ENCODE data around the gene GAS6.
A peak's percentile ranks its signal among the peaks of the same experiment; 100 is the strongest.
"Not testable (repeated sequence)": the region's sequence is repeated elsewhere in the genome, so short reads cannot be mapped to it uniquely, and the experiment has no call there.

Gene GAS6

GRCh38 chr13:113863524-113864272, at the start of gene GAS6:
Gene GAS6 (minus strand): TSS chr13:113864076. CDS start chr13:113863920, 156 bp downstream.
- peak; percentile 68 for DNase-seq

DNA sequence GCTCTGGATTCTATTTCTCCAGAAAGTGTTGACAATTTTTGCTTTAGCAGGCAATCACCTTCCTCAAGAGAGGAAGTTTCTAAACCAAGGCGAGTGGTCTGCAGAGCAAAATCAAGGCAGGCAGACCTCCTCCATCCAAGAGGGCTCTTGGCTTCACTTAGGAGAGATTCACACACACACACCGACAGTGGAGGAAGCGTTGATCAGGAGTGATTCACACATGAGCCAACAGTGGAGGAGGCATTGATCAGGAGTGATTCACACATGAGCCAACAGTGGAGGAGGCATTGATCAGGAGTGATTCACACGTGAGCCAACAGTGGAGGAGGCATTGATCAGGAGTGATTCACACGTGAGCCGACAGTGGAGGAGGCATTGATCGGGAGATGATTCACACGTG, 49.5 kb upstream of the GAS6 start:
- not testable (repeated sequence) for DNase-seq

GRCh38 chr13:113912596-113912995, 48.7 kb upstream of the GAS6 start:
- DNase-seq: no peak

- DNase-seq: peak; percentile 63
These were observed 44.0 kb upstream of the GAS6 start for GRCh38 chr13:113907635-113908617.

- DNase-seq: peak; percentile 37
These were observed 42.7 kb upstream of the GAS6 start for GRCh38 chr13:113906571-113906970.

- peak; percentile 22 for DNase-seq
These were observed 42.1 kb upstream of the GAS6 start for GRCh38 chr13:113905942-113906341.

DNA sequence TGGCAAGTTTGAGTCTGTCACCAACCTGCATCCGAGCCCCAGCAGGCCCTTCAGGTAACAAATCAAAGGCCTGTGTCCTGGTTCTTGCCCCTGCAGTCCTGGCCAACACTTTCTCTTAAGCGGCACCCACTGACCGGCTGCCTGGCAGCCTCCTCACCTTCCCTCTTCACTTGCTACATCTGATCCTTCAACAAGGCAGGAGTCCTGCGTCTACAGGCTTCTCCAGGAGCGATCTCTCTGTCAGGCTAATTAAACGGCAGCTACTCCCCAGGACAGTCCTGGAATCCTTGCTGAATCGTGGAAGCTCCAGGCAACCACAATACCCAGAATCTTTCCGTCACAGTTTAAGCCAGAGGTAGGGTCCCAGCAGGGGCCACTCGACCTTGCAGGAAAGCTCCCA, 41.1 kb upstream of the GAS6 start:
- peak; percentile 46 for DNase-seq

GRCh38 chr13:113904411-113904810, 40.5 kb upstream of the GAS6 start:
- peak; percentile 67 for DNase-seq

GRCh38 chr13:113903912-113904311, 40.0 kb upstream of the GAS6 start:
- peak; percentile 30 for DNase-seq

DNA sequence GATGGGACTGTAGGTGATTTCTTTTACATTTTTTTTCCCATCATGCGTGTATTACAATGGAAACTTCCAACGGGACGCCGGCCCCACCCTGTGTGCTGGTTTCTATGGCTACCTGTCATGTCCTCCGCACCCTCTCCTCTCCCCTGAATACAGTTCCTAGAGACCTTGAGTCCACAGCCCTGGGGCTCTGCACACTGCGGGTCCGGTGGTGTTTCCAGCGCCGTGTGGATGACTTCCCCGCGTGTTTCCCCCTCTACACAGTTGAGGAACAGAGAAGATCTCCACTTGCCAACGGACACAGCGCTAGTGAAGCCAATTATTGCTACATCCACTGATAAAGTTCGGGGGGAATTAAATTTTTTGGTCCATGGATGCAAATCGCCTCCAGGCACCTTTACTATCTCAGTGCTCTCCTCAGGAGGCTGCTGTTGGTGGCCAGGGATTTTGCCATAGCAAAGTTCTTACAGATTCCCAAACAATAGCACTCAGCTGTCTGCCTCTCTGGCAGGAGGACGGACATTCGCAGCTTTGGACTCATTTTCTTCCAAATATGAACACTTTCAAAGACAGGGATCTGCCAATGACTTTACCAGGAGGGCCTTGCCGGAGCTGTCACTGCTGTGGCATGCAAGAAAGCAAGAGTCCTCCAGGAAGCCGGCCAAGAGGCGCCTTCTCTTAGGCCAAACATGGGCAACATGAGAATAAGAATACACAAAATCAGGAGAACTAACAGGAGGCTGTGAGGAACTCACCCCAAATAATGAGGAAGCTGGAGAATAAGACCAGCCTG, 39.3 kb upstream of the GAS6 start:
- peak; percentile 43 for DNase-seq

DNA sequence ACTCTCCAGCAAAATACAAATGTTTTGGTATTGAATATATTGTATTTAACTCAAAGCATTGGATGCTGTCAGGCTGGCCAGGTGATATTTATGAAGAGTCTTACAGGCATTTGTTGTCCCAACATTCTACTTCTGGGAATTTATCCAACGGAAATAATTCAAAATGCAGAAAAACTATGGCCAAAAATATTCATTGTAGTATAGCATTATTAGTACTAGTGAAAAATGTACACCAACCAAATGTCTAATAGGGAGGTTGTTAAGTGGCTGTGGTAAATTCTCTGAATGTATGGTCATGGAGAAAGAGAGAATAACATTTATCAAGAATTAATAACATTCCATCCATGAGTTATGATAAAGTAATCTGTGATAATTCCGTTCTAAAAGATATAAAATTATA, 38.6 kb upstream of the GAS6 start:
- no peak for DNase-seq

GRCh38 chr13:113901642-113902041, 37.8 kb upstream of the GAS6 start:
- peak; percentile 32 for DNase-seq

DNA sequence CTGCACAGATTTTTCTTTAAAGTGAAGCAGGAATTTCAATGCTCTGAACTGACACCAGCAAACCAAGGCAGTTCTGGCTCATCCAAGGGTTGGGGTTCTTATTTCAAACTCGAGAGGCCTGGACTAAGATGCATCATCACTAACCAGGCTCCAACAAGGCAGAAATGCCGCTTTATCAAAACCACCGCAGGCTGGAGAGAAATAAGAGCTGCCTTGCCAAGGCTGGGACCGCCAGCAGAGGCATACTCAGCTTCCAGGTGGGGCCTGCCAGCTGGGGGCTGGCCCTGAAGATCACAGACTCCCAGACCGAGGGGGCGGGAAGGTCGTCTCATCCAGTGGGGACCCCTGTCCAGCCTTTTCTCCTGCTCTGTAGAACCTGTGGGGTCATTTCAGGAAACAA, 37.4 kb upstream of the GAS6 start:
- peak; percentile 14 for DNase-seq

DNA sequence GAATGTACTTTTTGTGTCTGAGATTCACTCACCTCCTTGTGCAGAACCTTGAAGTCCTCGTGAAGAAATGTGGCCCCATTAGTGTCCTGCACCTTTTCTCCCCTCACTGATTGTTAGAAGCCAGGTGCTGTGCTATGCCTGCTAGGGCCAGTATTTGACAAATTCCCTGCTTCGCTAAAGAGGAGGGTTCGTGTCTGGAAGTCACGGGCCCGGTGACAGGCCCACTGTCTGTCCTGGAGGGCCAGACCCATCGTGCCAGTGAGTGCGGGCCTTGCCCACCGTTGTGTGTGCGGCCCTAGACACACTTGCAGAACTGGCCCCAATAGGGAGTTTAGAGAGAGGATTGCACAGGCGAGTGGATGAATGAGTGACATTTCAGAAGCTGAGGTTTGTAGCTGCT, 36.8 kb upstream of the GAS6 start:
- peak; percentile 32 for DNase-seq

DNA sequence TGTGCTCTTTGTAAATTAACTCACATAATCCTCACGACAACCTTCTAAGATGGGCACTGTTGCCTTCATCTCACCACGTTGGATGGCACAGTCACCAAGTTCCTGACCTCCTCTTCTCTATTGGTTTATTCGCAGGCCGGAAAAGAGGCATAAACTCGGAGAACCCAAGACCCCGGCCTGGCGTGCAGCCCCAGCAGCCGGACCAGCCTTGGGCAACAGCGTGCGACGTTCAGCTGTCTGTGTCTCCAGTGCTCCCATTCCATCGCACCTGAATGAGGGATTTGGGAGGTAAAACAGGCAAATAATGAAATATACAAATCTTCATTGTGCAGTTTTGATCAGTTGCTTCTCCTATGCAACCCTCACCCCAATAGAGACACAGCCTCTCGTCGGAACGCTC, 34.5 kb upstream of the GAS6 start:
- no peak for DNase-seq

DNA sequence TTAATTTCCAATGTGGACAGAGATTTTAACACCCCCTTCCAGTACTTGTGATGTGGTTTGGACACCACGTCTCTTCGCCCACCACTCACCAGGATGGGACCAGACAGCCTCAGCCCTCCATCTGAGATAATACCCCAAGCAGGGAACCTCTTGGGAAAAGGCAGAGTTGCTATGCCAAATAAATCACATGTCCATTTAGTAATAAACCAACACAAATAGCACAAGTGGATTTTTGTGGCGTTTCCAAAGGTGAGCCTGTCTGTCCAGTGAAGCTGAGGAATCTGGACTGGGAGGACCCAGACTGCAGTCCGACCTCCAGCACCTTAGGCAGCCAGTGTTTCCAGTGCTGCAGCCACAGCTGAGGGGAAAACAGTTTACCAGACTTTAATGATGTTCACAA, 34.1 kb upstream of the GAS6 start:
- no peak for DNase-seq

DNA sequence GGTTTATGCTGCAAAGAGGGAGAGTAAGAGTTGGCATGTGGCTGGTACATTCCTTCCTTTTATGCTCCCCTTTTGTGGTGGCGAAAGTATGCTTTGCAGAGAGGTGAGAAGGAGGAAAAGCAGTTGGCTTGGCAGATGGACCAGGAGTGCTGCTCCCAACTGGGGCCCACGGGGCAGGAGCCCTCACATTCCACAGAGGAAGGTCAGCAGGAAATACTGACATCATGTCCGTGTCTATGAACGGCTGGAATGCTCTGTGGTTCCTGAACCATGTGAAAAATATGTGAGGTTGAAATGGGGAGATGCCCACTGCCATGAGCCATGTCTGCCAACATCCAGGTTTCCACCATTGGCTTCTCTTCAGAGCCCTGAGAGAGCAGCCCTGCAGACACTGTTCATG, 33.3 kb upstream of the GAS6 start:
- peak; percentile 78 for DNase-seq

DNA sequence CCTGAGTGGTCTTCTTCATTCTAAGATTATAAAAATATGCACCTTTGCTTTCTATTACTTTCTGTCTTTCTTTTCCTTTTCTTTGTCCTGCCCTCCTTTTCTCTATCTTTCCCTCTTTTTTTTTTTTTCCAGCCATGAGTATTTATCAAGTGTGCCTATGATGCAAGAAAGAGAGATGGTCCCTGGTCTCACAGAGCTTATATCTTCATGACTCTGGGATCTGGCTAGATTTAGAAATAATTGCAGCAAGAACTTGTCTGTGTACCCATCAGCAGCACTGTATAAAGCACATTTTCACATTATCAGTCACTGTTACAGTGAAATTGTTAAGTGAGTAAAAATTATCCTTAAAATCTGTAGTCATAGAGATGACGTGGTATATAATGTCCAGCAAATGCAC, 31.6 kb upstream of the GAS6 start:
- no peak for DNase-seq

- no peak for DNase-seq
These were observed 27.1 kb upstream of the GAS6 start for GRCh38 chr13:113890774-113891480.

GRCh38 chr13:113889467-113889866, 25.6 kb upstream of the GAS6 start:
- no peak for DNase-seq

- no peak for DNase-seq
These were observed 24.9 kb upstream of the GAS6 start for GRCh38 chr13:113888701-113889330.

- DNase-seq: no peak
These were observed 23.9 kb upstream of the GAS6 start for GRCh38 chr13:113887700-113888201.
